ENCODE results near the gene ABCA6.
"Not testable (repeated sequence)": the region's sequence is repeated elsewhere in the genome, so short reads cannot be mapped to it uniquely, and the experiment has no call there.

Gene ABCA6

GRCh38 chr17:69072803-69073256 is 68.9 kb downstream of the ABCA6 start:
- DNase-seq, result not testable (repeated sequence)

- DNase-seq, result not testable (repeated sequence)
Measured at GRCh38 chr17:69071233-69071586, 70.5 kb downstream of the ABCA6 start.

GRCh38 chr17:69070378-69071232 is 71.1 kb downstream of the ABCA6 start:
- DNase-seq, result not testable (repeated sequence)

- DNase-seq, result no peak
Measured at GRCh38 chr17:69069226-69069750, 72.4 kb downstream of the ABCA6 start.

- DNase-seq, result no peak
Measured at GRCh38 chr17:69067274-69068047, 74.2 kb downstream of the ABCA6 start.

GRCh38 chr17:69066482-69066881 is 75.2 kb downstream of the ABCA6 start:
- DNase-seq, result no peak

- DNase-seq, result no peak
Measured at GRCh38 chr17:69065113-69065512, 76.6 kb downstream of the ABCA6 start.

GRCh38 chr17:69064476-69064875 is 77.2 kb downstream of the ABCA6 start:
- no peak for DNase-seq

GRCh38 chr17:69064001-69064400 is 77.7 kb downstream of the ABCA6 start:
- no peak for DNase-seq

- DNase-seq, result no peak
Measured at GRCh38 chr17:69062860-69063581, 78.7 kb downstream of the ABCA6 start.

GRCh38 chr17:69061721-69062556 is 79.8 kb downstream of the ABCA6 start:
- no peak for DNase-seq

GRCh38 chr17:69060822-69061221 is 80.9 kb downstream of the ABCA6 start, which contains the start of gene ABCA9:
ABCA9 (minus strand) TSS chr17:69060927; CDS start chr17:69051126, 9,801 bp downstream.
- DNase-seq, result no peak

- no peak for DNase-seq
Measured at GRCh38 chr17:69059458-69060175, 82.1 kb downstream of the ABCA6 start.

GRCh38 chr17:69058165-69058564 is 83.5 kb downstream of the ABCA6 start:
- no peak for DNase-seq

GRCh38 chr17:69057280-69057679 is 84.4 kb downstream of the ABCA6 start:
- DNase-seq, result no peak

GRCh38 chr17:69056179-69056823 is 85.4 kb downstream of the ABCA6 start:
- DNase-seq, result no peak

GRCh38 chr17:69055334-69055733 is 86.4 kb downstream of the ABCA6 start:
- no peak for DNase-seq

- no peak for DNase-seq
Measured at GRCh38 chr17:69050999-69051775, 90.5 kb downstream of the ABCA6 start.

- no peak for DNase-seq
Measured at GRCh38 chr17:69048634-69049033, 93.1 kb downstream of the ABCA6 start.

Measured in NCI-H1694 treated with DMSO at 0.1 percent for 48 hours (cell line).